ENCODE measurements around the gene MLN.

Gene MLN

DNA sequence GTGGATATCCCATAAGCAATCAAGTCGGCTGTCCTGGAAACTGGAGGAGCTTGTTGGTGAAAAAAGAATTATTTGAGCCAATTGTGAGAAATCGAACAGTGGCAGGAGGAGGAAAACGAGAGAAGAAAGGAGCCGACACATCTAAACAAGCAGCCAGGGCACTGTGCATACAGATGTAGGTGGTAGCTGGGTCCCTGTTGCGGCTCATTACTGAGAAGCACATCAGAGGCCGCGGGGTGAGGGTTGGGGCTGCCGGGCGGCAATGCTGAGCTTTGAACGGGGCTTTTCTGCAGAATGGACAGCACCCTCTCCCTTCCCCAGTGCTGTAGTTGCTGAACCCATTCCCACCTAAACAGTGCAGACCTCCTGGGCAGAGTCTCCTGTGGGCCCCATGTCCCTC is 10.8 kb downstream of the MLN start:
- Mint-ChIP-seq H3K9me3 (no peaks in the 10 kb centered on the region), H3K4me3 (no peak overlapping the region), H3K4me1 (peaks cover 55% of the 10 kb centered on the region), H3K36me3 (ENCODE audit: low read depth) (no peaks in the 10 kb centered on the region), H3K27me3 (ENCODE audit: low read depth) (peaks cover 12% of the 10 kb centered on the region), H3K27ac (no peak overlapping the region)
- TF ChIP-seq, protein P1, sequence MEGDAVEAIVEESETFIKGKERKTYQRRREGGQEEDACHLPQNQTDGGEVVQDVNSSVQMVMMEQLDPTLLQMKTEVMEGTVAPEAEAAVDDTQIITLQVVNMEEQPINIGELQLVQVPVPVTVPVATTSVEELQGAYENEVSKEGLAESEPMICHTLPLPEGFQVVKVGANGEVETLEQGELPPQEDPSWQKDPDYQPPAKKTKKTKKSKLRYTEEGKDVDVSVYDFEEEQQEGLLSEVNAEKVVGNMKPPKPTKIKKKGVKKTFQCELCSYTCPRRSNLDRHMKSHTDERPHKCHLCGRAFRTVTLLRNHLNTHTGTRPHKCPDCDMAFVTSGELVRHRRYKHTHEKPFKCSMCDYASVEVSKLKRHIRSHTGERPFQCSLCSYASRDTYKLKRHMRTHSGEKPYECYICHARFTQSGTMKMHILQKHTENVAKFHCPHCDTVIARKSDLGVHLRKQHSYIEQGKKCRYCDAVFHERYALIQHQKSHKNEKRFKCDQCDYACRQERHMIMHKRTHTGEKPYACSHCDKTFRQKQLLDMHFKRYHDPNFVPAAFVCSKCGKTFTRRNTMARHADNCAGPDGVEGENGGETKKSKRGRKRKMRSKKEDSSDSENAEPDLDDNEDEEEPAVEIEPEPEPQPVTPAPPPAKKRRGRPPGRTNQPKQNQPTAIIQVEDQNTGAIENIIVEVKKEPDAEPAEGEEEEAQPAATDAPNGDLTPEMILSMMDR (IDR thresholded peaks at IDR 0.05; ENCODE audit: unreplicated experiment in 3 of 3): no peak

DNA sequence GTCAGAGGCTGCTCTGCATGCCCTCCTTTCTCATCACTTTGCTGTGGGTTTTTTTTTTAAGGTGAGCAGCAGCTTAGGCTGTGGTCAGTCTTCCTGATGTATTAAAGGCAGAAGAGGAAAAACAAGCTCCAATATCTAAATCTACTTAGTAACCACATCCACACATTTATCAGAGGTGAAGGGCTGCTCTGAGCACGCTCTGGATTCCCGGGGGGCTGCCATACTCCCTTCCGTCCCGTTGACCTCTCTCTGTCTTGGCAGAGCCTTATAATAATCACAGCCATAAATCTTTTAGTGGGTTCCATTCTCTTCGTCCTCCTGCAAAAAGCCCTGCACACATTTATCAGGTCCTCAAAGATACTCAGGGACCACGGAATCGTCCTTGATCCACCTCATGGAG is 12.2 kb downstream of the MLN start:
- Mint-ChIP-seq H3K27ac (peak overlapping the region; percentile 64 to 83 (median 83)), H3K4me1 (peaks cover 59% of the 10 kb centered on the region), H3K27me3 (ENCODE audit: low read depth) (peaks cover 6% of the 10 kb centered on the region), H3K4me3 (peak overlapping the region; percentile 64 to 75 (median 67)), H3K36me3 (ENCODE audit: low read depth) (no peaks in the 10 kb centered on the region), H3K9me3 (no peaks in the 10 kb centered on the region)
- TF ChIP-seq, protein P1 (IDR thresholded peaks at IDR 0.05; ENCODE audit: unreplicated experiment in 3 of 3): no peak

DNA sequence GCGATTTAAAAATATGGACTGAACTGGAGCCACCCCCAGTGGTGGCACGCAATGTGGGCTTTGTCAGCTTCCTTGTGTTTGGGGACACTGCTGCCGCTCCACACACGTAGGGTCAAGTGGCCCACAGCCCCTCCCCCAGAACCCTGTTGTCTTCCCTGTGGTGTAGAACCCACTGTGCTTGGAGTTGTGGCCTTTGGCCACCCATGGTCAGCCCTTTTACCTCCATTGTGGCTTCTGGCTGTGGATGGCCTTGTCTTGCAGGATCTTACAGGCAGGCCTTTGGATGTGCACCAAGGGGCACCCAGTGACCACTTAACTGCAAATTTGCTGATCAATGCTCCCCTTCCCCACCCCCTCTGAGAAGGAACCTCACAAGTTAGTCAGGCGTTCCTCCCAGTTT is 12.9 kb downstream of the MLN start:
- Mint-ChIP-seq H3K27me3 (ENCODE audit: low read depth) (peaks cover 6% of the 10 kb centered on the region), H3K9me3 (no peaks in the 10 kb centered on the region), H3K4me3 (peak overlapping the region; percentile 53 to 75 (median 64)), H3K4me1 (peaks cover 66% of the 10 kb centered on the region), H3K27ac (peak overlapping the region; percentile 64 to 83 (median 83)), H3K36me3 (ENCODE audit: low read depth) (peaks cover 5% of the 10 kb centered on the region)
- TF ChIP-seq, protein P1 (IDR thresholded peaks at IDR 0.05; ENCODE audit: unreplicated experiment in 3 of 3): no peak

DNA sequence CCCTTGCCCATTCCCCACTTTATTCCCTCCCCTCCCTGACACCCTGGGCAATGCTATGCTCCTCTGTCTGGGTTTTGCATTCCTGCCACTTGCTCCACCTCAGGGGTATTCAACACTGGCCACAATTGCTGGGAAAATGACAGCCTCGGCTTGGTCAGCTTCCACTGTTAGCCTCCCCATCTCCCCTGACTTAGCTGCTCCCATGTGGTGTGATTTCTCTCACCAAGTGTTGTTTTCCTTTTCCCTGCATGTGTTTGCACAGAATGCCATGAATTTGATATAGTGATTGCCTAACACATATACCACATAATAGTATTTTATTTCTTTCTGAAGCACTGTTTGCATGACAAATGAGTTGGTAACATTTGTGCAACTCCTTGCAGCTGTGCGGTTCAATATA is 13.4 kb downstream of the MLN start:
- H3K27me3 Mint-ChIP-seq (ENCODE audit: low read depth): peaks cover 6% of the 10 kb centered on the region
- peaks cover 7% of the 10 kb centered on the region for H3K36me3 Mint-ChIP-seq (ENCODE audit: low read depth)
- H3K9me3 Mint-ChIP-seq: no peaks in the 10 kb centered on the region
- TF ChIP-seq, protein P1 (IDR thresholded peaks at IDR 0.05; ENCODE audit: unreplicated experiment in 3 of 3): no peak
- H3K4me1 Mint-ChIP-seq: peaks cover 72% of the 10 kb centered on the region
- peak overlapping the region; percentile 64 to 83 (median 83) for H3K27ac Mint-ChIP-seq
- peak overlapping the region; percentile 68 to 75 (median 73) for H3K4me3 Mint-ChIP-seq

DNA sequence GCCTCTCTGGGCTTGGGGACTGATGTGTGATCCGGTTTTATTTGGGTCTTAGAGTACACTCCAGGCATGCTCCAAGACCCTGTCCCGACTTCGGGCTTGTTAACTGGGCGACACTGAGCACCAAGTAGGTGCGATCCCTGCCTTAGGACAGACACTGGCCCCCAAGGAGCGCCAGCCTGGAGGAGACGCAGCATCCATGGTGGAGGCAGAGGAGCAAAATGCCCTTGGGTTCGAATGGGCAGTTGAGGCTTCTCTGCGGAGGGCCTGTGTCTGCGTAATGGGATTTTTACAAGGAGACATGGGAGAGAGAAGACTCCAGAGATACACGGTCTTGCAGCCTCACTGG is 14.3 kb downstream of the MLN start:
- Mint-ChIP-seq H3K4me3 (peak overlapping the region; percentile 81 to 88 (median 87)), H3K4me1 (peaks cover 75% of the 10 kb centered on the region), H3K27ac (peak overlapping the region; percentile 64 to 94 (median 83)), H3K27me3 (ENCODE audit: low read depth) (peaks cover 6% of the 10 kb centered on the region), H3K9me3 (no peaks in the 10 kb centered on the region), H3K36me3 (ENCODE audit: low read depth) (peaks cover 16% of the 10 kb centered on the region)
- TF ChIP-seq, protein P1 (IDR thresholded peaks at IDR 0.05; ENCODE audit: unreplicated experiment in 3 of 3): no peak

DNA sequence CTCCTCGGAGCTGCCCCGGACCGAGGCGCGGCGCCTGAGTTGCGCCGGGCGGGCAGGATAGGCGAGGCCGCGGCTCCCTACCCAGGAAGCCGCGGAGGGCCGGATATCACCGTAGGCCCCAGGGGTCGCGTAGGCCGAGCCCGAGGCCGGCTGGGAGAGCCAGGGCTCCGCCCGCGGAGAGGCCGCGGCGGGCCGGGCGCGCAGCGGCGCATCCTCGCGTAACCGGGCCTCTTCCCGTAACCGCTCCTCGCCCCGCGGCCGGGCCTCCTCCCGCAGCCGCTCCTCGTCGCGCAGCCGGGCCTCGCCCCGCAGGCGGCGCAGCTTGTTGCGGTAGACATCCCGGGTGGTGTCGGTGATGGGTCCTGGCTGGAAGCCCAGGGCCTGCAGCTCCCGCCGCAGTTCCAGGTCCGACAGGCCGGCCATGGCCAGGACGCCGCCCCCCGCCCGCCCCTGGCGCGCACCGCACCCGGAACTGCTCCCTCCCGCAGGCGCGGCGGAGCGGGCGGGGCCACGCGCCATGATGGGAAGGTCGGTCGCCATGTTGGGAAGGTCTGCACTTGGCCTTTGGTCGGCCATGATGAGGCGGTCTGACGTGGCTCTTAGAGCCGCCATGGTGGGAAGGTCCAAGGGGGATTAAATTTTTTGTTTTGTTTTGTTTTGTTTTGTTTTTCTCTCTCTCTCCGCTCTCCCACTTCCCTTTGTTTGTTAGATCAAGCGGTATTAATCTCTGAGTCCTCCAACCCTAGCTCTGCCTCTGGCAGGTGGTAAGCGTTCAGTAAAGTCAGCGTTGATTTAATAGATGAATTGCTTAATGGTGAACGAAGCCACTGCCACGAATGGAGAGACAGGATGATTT is 14.9 kb downstream of the MLN start, which contains the start of gene LEMD2:
Gene LEMD2, minus strand, starts transcription at position 437 of the 856 bp plus-strand sequence. Its CDS starts 14 bp downstream, at position 423.
- TF ChIP-seq, protein P1 (IDR thresholded peaks at IDR 0.05; ENCODE audit: unreplicated experiment in 3 of 3): no peak
- peak within 1 kb of the TSS; percentile 96 to 98 (median 97) for H3K27ac Mint-ChIP-seq
- no peaks in the 10 kb centered on the region for H3K9me3 Mint-ChIP-seq
- H3K4me1 Mint-ChIP-seq: peaks cover 78% of the 10 kb centered on the region
- H3K36me3 Mint-ChIP-seq (ENCODE audit: low read depth): peaks cover 19% of the 10 kb centered on the region
- H3K4me3 Mint-ChIP-seq: peak within 1 kb of the TSS; percentile 95 to 96 (median 96)
- H3K27me3 Mint-ChIP-seq (ENCODE audit: low read depth): peaks cover 6% of the 10 kb centered on the region
